HG03045 (cell line): ENCODE data around the gene TNPO2.
"Not testable (repeated sequence)": the region's sequence is repeated elsewhere in the genome, so short reads cannot be mapped to it uniquely, and the experiment has no call there.

Experiments
- ATAC-seq: cut with Tn5 transposase; IDR thresholded peaks from one replicate; pipeline ENCODE4 v1.9.1; 2021; ENCODE audit warnings: mild to moderate bottlenecking, moderate library complexity; ENCODE audit not compliant: unreplicated experiment

The TNPO2 gene

GRCh38 chr19:12678039-12678438 lies 45.7 kb downstream of the TNPO2 start:
- ATAC-seq = not testable (repeated sequence)

DNA sequence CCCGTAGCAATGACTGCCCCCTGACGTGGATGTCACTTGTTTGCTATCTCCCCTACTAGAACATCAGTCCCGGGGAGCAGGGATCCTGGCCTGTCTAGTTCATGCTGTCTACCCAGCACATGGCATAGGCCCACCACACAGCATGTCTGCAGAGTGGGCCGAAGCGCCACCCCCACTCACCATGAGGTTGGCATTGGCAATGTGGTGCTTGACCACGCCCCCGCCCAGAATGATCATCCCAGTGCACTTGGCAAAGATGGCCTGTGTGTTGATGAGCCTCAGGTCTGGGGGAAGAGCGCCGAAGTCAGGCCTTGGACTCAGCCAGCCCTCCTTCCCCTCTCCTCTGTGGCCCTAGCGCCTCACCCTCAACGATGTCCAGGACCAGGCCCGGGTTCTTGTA lies 46.8 kb downstream of the TNPO2 start:
- ATAC-seq = no peak

GRCh38 chr19:12676384-12676792 lies 47.3 kb downstream of the TNPO2 start:
- ATAC-seq = no peak

- no peak for ATAC-seq
These were observed 47.8 kb downstream of the TNPO2 start for GRCh38 chr19:12675940-12676339.

GRCh38 chr19:12675399-12675798 lies 48.3 kb downstream of the TNPO2 start:
- no peak for ATAC-seq

DNA sequence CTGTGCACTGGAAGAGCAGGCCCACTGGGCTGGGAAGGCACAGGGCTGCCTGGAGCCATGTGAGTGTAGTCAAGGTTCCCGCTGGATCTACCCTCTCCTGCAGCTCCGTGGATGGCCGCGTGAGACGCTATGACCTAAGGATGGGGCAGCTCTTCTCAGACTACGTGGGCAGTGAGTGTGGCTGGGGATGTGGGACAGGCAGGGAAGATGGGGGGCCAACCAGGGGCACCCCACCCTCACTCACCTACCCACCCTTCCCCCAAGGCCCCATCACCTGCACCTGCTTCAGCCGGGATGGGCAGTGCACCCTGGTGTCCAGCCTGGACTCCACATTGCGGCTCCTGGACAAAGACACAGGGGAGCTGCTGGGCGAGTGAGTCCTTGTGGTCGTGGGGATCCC lies 51.0 kb downstream of the TNPO2 start:
- no peak for ATAC-seq

DNA sequence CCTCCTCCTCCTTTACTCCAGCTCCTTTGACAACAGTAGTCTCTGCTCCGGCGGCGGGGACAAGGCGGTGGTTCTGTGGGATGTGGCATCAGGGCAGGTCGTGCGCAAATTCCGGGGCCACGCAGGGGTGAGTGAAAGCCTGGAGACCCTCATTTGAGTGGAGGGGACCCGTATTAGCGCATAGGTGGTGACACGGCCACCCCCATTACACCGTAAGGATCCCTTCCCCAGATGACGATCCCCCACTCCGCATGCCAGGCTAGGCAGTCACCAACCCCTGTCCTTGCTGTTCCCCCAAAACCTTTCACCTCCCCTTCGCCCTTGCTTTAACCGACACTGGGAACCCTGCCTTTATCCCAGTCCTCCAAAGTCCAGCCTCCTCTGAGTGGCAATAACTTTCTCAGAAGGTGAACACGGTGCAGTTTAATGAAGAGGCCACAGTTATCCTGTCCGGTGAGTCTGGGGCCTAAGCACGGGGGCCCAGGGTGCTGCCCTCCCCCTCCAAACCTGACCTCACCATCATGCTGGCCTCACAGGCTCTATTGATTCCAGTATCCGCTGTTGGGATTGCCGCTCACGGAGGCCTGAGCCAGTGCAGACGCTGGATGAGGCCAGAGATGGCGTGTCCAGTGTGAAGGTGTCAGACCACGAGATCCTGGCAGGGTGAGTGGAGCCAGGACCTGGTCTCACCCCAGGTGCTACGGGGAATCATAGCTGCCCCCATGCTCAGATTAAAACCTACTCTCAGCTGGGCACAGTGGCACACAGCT lies 53.4 kb downstream of the TNPO2 start:
- no peak for ATAC-seq

- ATAC-seq = no peak
These were observed 54.2 kb downstream of the TNPO2 start for GRCh38 chr19:12669270-12670158.

DNA sequence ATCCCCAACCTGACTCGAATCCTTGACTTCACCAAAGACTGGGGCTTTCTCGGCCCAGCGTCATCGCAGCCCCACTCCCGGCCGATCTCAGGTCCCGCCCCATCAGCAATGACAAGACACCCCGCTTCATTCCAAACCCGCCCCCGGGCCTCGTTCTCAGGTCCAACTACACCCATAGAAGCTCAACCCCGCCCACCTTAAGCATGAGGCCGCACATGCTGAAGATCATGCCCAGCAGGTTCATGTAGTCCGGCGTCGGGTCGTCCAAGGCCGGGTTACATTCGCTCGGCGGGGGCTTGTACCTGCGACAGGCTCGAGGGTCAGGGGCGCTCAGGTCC lies 54.8 kb downstream of the TNPO2 start:
- ATAC-seq = no peak

GRCh38 chr19:12668346-12668745 lies 55.4 kb downstream of the TNPO2 start:
- ATAC-seq = no peak

GRCh38 chr19:12667731-12668302 lies 55.9 kb downstream of the TNPO2 start:
- ATAC-seq = no peak

GRCh38 chr19:12666265-12667048 lies 57.3 kb downstream of the TNPO2 start, which contains the start of the genes MAN2B1 and WDR83:
Gene MAN2B1, minus strand, starts transcription at chr19:12666742. Its CDS starts 41 bp downstream, at chr19:12666701.
Gene WDR83, plus strand, starts transcription at chr19:12666807. Its CDS starts 2,984 bp downstream, at chr19:12669791.
- peak; percentile 43 for ATAC-seq

DNA sequence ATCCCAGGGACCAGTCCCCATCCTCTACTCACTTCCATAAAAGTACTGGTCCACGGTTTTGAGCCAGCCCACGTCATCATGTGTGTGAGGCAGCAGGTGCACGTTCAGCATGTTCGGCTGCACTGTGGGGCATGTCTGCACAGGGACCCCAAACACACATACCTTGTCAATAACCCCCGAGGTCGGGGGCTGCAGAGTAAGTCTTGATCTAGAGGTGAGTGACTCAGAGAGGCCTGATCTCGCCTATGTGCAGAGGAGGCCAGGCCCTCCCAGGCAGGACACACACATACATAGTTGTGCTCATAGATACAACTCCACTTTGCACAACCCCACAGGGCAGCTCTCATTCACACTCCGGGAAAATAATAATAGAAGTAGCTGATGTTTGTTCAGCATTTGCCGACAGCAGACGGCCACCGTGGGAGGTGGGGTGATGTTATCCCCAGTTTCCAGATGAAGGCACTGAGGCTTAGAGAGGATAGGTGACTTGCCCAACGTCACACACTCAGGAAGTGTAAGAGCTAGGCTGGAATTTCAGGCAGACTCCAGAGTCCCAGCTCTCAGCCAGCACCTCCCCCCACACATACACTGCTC lies 58.0 kb downstream of the TNPO2 start:
- peak; percentile 5 for ATAC-seq

- ATAC-seq = no peak
These were observed 58.5 kb downstream of the TNPO2 start for GRCh38 chr19:12665281-12665573.

GRCh38 chr19:12664406-12665280 lies 59.1 kb downstream of the TNPO2 start:
- no peak for ATAC-seq

DNA sequence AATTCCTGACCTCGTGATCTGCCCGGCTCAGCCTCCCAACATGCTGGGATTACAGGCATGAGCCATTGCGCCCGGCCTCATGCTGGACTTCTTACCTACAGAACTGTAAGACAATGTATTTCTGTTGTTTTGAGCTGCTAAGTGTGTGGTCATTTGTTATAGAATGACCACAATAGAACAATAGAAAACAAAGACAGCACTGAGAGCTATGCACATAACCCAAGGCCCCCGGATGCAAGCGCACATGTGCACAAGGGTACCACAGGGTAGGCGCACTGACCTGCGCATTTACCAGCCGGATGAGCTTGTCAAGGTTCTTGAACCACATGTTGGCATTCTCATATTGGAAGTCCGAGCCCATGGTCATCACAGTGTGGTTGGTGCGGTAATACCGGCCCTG lies 62.8 kb downstream of the TNPO2 start:
- no peak for ATAC-seq

- no peak for ATAC-seq
These were observed 65.8 kb downstream of the TNPO2 start for GRCh38 chr19:12657966-12658365.

- ATAC-seq = no peak
These were observed 66.7 kb downstream of the TNPO2 start for GRCh38 chr19:12656899-12657571.

DNA sequence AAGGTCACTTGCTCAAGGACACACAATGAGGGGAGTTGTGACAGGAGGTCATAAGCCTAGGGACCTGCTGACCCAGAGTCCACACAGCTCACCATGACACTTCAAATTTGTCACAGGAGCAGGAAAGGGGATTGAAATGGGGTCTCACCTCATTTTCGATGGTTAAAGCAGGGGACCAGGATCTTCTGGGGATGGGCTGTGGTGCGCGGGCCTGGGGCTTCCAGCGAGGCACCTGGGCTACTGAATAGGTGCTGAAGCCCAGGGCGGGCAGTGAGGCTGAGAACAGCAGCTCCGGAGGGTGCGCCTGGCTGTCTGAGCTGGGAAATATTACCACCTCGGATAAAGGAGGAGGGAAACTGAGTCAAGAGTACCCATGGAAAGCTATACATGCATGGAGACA lies 68.2 kb downstream of the TNPO2 start:
- no peak for ATAC-seq
